Measurements from ENCODE around the gene SCN2B.

SCN2B gene

DNA sequence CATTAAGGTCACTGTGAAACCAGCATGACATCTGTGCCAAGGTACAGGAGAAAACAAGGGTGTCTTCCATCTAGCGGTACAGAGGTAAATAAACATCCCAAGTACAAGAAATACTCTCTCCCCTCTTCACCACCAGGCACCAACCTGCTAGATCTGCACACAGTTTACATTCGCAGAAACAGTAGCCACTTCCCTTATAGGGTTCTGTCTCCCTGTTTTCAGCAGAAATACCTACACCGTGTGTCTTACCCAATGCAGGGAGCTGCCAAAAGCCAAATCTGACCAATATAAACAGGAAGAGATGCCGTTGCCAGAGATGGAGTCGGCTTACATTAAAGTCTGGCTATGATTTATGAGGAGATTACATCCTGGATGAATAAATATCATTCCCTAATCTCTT is 25.0 kb downstream of the SCN2B start:
- DNase-seq = no peak

- DNase-seq = no peak
Observed at GRCh38 chr11:118149493-118149892, 26.9 kb downstream of the SCN2B start.

GRCh38 chr11:118148856-118149255 is 27.6 kb downstream of the SCN2B start:
- DNase-seq = no peak

- DNase-seq = no peak
Observed at GRCh38 chr11:118148240-118148639, 28.2 kb downstream of the SCN2B start.

- no peak for DNase-seq
Observed at GRCh38 chr11:118147502-118147901, 28.9 kb downstream of the SCN2B start.

DNA sequence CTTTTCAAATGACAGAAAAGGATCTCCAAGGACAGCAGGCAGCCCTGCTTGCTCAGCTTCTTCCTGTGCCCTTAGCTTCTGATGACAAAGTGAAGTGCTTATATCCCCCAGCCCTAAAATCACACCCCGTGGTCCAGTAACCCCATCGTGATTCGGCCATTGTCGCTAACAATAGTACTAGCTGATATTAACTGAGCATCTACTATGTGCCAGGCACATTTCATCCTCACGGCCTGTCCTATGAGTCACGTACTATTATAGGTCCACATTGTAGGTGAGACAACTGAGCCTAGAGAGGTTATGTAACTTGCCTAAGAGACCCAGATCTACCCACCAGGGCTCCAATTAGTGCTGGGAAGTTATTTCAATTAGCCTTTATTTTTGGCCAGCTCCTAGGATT is 29.9 kb downstream of the SCN2B start:
- no peak for DNase-seq

DNA sequence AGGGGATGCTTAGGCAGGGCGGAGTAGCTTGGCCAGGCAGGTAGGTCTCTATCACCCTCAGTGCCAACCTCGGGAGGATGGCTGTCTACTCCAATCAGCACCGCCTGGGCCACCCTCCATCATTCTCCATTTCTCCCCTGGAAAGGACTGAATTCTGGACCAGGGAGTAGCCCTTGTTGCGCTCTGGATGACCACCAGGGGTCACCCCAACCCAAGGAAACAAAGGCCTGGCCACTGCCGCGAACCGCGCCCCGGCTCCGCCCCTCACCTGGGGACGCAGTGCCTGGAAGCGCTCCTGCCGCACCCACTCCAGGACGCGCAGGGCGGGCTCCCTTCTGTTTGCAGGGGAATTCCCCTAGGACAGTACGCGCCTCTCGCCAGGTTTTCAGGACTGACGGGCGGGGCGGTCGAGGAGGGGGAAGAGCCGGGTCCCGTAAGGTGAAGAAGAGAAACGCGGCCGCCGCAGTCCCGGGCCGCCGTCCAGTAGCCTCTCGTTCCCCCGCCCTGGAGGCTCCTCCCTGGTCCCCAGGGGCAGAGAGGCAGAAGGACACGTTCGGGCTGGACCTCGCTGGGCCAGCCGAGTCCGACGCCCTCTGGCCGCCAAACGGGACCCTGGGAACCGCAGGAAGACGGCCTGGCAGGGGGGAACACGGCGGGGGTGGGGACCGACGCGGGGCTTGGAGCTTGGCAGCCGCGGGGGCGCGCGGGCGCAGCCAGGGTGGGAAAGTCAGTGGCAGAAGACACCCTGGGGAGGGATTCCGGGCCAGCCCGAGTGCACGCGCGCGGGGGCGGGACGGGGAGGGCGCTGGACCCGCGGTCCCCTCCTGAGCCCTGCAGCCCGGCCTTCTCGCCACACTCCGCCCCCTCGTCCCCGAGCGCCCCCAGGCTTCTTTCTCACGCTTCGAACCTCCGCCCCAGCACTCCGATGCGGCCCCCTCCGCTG is 30.9 kb downstream of the SCN2B start:
- DNase-seq = peak; percentile 88

DNA sequence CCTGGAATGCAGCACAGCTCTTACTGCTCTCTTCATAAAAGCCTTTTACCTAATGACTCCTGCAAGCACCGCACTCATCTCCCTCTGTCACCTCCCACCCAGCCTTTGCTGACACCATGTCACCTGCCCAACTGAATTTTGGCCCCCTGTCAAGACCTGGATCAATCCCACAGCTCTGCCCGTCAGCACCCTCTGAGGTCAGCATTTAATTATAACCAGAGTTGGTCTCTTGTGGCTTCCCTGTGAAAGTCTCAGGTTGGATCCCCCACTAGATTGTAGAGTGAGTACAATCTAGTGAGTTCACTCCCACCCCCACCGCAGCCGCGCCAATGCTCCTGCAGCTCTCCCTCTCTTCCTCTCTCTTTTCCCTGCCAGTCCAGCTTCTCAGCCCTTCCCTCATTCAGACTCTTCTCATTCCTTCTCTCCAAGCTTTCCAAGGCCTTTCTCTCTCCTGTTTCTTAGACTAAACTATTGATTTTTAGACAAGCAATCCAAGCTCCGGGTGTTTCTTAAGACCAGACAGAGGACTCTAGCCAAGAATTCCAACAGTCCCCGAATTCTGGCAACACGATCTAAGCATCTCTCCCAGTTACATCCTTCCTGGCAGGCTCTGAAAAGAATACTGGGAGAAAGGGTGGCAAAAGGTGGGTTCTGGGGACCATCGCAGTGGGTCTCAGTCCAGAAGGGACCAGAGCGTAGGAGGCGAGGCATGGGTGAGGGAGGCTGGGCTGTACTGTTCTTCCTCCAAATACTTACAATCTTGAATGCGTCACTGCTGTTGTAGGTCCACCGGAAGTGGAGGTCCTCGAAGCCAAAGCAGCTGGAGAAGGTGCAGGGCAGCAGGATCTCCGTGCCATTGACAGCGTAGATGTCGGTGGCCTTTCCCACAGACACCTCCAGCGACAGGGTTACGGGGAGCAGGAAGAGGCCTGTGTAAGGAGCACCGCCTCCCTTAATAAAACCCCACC is 31.9 kb downstream of the SCN2B start:
- DNase-seq = no peak

DNA sequence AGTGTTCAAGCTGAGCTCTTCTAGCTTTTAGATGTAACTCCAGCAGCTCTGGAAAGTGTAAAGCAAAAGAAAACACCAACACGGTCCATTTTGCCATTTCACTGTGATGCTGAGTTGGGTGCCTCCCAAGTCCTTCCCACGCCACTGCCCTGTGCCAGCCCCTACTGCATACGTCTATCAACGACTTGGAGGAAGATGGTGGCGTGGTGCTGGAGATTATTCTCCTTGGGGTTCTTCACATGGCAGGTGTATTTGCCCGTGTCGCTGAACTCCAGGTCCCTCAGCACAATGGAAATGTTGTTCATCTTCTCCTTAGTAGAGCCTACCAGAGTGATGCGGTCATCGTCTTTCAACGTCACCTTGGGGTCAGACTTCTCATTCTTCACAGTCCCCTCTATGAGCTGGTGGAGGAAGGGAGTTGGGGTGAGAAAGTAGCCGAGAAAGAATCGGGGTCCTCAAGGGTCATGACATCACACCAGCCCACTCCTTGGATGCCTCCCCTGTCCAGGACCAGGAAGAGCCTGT is 32.7 kb downstream of the SCN2B start:
- DNase-seq = no peak

DNA sequence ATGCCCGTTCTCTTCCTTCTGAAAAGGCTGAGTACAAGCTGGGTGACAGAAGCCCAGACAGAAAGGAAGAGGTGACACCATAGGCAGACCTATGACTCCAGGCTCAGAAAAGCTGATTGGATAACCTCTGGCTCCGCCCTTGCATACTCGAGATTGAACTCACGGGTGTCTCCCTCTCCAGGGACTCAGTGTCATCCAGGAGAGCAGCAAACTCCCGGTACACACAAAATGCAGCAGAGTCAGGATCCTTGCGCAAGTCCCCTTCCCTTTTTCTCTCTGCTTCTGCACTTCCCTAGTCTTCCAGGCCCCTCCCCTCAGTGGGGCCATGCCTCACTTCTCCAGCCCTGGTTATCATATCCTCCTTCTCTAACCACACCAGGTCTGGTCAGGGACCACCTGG is 33.6 kb downstream of the SCN2B start:
- DNase-seq = peak; percentile 70

- no peak for DNase-seq
Observed at GRCh38 chr11:118142081-118142480, 34.4 kb downstream of the SCN2B start.

DNA sequence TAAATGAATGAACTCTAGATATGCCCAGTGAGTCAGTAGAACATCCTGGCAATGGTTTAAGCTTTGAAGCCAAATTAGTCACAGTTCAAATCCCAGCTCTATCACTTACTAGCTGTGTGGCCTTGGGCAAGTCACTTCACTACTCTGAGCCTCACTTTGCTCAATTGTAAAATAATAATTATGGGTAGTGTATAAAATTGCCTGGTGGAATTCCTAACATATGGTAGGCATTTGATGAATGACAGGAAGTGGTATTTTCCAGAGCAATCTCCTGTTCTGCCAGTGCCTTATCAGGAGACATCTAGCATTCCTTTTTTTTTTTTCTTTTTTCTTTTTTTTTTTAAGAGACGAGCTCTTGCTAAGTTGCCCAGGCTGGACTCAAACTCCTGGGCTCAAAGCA is 36.9 kb downstream of the SCN2B start:
- DNase-seq = no peak

DNA sequence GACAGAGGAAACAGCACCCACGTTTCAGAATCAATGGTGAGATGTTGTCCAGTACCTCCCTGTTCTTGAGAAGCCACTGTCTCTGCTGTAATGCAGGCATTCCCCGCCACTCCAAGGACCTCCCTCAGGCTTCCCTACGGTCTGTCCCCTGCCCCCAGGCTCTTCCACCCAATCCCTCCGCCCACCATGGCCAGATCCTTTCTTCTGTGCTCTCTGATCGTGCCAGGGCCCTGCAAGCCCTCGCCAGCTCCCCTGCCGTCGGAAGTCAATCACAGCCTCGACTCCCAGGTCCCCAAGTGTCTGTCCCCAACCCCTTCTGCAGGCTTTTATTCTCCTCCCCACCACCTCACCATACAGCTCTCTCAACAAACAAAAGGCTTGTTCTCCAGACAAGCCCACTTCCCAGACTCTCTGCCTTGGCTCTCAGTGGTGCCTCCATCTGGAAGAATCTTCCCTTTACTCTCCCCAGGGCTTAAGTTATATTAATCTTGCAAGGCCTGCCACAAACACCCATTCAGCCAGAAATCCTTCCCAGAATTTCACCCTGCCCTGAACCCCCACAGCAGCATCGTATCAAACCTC is 37.5 kb downstream of the SCN2B start:
- DNase-seq = no peak

DNA sequence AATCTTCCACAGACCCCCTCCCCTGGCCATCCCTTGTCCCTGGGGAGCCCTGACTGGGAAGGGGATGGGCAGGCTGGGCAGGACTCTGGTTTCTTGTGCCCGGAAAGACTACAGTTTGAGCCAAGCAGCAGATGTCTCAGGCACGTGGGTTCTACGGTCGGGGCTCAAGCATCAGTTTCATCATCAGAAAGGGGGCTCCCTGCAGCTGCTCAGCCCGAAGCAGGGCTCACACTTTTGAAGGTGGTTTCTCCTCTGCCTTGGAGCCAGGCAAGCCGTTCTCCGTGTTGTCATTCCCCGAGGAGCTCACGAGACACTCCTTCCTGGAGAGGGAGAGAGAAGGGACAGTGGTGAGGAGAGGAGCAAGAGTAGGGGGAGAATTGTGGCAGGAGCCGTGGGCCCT is 39.6 kb downstream of the SCN2B start:
- no peak for DNase-seq

DNA sequence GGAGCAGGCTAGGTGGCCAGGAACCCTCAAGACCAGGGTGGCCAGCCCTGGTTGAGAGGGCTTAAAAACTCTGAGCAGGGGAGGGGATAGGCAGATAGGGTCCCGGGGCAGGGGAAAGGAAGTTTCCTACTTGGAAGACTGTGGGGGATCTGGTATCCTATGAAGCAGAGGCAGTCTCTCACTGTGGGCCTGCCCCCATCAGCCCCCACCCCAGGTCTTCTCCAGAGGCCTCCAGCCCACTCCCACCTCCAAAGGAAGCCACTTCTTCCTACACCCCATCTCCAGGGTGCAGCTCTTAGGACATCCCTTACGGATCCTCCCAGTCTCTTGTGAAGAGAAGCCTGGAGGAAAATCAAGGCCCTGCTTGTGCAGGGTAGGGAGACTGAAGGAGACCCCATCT is 40.1 kb downstream of the SCN2B start:
- DNase-seq = no peak

- DNase-seq = no peak
Observed at GRCh38 chr11:118135796-118136165, 40.7 kb downstream of the SCN2B start.

- DNase-seq = no peak
Observed at GRCh38 chr11:118135051-118135795, 41.2 kb downstream of the SCN2B start.

- no peak for DNase-seq
Observed at GRCh38 chr11:118133816-118134215, 42.6 kb downstream of the SCN2B start.

DNA sequence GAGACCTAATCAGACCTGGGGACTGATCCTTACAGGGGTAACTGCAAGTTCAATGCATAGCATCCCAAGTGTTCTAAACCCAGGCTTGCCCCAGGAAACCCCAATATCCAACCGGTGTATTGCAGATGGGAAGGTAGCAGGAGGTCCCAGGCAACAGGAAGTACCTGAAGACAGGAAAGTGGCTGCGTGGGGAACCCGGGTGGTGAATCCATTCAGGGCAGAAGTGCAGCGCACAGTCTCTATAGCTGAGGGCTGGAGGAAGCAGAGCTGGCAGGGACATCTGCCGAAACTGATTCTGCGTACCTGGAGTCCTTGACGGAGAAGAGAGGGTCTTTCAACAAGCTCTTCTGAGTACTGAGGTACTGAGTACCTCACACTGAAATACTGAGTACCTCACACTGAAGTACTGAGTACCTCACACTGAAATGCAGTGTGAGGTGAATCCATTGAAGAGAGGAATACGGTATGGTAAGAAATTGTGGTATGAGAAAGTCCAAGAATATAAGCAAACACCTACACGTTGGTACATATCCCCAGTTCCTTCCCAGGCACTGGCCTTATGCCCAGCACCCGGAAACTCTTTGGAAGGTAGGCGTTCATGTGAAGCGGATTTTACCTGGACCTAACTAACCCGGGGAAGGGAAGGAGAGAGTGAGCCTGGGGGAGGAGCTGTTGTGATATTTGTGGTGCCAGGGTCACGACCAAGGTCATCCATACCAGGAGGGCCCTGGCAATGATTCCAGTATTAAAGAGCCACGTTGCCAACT is 43.9 kb downstream of the SCN2B start:
- DNase-seq = no peak

DNA sequence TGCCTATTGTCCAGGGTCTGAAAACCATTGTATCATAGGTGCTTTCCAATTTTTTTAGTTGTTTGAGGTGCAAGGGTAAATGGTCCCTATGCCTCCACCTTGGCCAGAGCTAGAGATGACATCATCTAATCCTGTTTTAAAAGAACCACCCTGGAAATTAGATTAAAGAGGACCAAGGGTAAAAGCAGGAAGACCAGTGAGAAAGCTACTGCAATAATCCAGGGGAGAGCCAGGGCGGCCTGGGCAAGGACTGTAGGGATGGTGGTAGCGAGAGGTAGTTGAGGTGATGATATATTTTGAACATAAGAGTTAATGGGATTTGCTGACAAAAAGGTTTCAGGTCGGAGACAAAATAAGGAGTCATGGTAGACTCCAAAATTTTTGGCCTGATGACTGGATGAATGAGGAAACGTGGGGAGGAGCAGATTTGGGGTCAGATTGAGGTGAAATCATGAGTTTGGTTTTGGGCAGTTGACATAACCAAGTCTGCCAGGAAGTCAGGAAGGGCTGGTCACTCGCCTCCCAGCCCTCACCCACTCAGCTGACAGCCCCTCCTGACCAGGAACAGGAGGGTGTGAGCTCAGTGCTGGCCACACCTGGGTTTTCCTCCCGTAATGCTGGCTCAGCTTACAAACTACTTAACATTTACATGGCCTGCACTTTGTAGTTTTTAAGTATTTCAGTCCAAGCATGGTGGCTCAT is 46.8 kb downstream of the SCN2B start:
- no peak for DNase-seq

Measured in NCI-H2171 treated with DMSO at 0.1 percent for 48 hours (cell line).